Vagina (tissue), 2 donors: Measurements from ENCODE around the gene PRKCE. TPM values are rescaled to one million over a fixed set of nuclear protein-coding genes. Genes with fewer than 3 reads are reported as not detected.

ENCODE experiments used
- DNase-seq, 2 donors: peaks; one replicate each; pipeline ENCODE4 v3.0.0-alpha.2; 2017; ENCODE audit errors: extremely low spot score in 2 of 2
- H3K27ac ChIP-seq: fragments of 200-600 bp; sonication (generic); one replicate; pipeline ENCODE4 v1.5.1; 2019
- H3K27me3 ChIP-seq: fragments of 200-600 bp; sonication (generic); one replicate; pipeline ENCODE4 v1.5.1; 2019
- H3K36me3 ChIP-seq, 2 donors: fragments of 200-600 bp; sonication (generic); one replicate each; pipeline ENCODE4 v1.5.1; 2017 to 2019
- H3K4me1 ChIP-seq: fragments of 200-600 bp; sonication (generic); one replicate; pipeline ENCODE4 v1.5.1; 2019
- H3K4me3 ChIP-seq, 2 donors: fragments of 200-600 bp; sonication (generic); 1 replicate in 1 of 2; 2 replicates in 1 of 2; pipeline ENCODE4 v1.5.1; 2016 to 2019
- H3K9me3 ChIP-seq: fragments of 200-600 bp; sonication (generic); one replicate; pipeline ENCODE4 v1.5.1; 2019
- POLR2A ChIP-seq, 2 donors: fragments of 450-650 bp; IDR thresholded peaks; one replicate each; pipeline ENCODE4 v1.6.1; 2017; ENCODE audit warnings: antibody characterized with exemption in 2 of 2, mild to moderate bottlenecking in 2 of 2, moderate library complexity in 2 of 2
- POLR2AphosphoS5 ChIP-seq, 2 donors: sonication (generic); formaldehyde crosslinking; IDR thresholded peaks; one replicate each; pipeline ENCODE4 v1.9.0; 2017; ENCODE audit warnings: antibody characterized with exemption in 2 of 2, mild to moderate bottlenecking in 2 of 2, low read depth in 1 of 2; ENCODE audit not compliant: insufficient read depth in 1 of 2
- intact Hi-C: fragments of 100-400 bp; cut with DNase I; formaldehyde crosslinking; loops from one replicate; pipeline ENCODE4 v1.15.1; 2023
- total RNA-seq: library from RNA; depleted of rRNA; stranded (reverse); fragments of >200 nt; gene quantifications from one replicate; pipeline ENCODE4 v1.2.3, GENCODE V29; 2016
- TF ChIP-seq, protein P1 (sequence below), 3 experiments: fragments of 450-650 bp in 2 of 3; fragments of 200-600 bp in 1 of 3; sonication (generic) in 1 of 3; IDR thresholded peaks; one replicate each; pipeline ENCODE4 v1.5.1; 2017 to 2019; ENCODE audit warnings: antibody characterized with exemption in 3 of 3, mild to moderate bottlenecking in 2 of 3, moderate library complexity in 2 of 3

PRKCE gene
- total RNA-seq, 1 donor from 2014 or later, result 11.8 TPM

DNA sequence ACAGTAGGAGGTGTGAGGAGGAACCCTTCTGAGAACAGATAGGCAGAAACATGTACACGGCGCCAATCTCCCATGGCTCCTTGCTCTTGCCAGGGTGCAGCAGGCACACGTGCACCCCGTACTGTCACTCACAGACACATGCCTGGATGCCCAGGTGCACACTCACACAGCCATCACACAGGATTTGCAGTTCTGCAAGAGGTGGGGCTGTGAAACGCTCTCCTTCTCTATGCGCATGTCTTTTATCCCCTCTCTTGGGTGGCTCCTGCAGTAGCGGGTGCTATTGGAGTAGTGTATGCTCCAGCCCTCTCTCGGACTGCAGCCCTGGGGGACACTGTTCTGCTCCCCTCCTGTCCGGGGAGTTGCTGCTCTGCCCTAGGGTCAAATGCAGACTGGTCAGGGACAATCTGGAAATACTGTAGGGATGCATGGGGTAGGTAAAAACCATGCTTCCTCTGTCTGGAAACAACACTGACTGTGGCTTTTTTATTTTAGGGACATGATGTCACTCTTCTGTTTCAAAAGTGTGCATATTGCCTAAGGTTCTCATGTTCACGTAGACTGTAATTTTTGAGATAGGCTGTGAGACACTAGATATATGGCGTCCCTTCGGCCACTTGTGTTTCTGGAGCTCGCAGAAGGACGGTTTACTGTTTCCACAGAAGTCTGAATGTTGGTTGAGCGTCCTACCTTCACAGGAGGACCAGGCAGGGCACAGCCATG lies 118.5 kb downstream of the PRKCE start:
- Histone ChIP-seq H3K4me3 (no peak overlapping the region), H3K4me1 (peaks cover 32% of the 10 kb centered on the region), H3K27ac (peak overlapping the region; percentile 36), H3K27me3 (no peaks in the 10 kb centered on the region), H3K36me3 (no peaks in the 10 kb centered on the region), H3K9me3 (no peaks in the 10 kb centered on the region)
- intact Hi-C loops, result loop anchor here (10.0 kb wide), 1 partner anchor 165 kb away; no protein-coding TSS in a partner anchor
- TF ChIP-seq, protein P1, sequence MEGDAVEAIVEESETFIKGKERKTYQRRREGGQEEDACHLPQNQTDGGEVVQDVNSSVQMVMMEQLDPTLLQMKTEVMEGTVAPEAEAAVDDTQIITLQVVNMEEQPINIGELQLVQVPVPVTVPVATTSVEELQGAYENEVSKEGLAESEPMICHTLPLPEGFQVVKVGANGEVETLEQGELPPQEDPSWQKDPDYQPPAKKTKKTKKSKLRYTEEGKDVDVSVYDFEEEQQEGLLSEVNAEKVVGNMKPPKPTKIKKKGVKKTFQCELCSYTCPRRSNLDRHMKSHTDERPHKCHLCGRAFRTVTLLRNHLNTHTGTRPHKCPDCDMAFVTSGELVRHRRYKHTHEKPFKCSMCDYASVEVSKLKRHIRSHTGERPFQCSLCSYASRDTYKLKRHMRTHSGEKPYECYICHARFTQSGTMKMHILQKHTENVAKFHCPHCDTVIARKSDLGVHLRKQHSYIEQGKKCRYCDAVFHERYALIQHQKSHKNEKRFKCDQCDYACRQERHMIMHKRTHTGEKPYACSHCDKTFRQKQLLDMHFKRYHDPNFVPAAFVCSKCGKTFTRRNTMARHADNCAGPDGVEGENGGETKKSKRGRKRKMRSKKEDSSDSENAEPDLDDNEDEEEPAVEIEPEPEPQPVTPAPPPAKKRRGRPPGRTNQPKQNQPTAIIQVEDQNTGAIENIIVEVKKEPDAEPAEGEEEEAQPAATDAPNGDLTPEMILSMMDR (IDR thresholded peaks at IDR 0.05), result no peak
- TF ChIP-seq POLR2A (IDR thresholded peaks at IDR 0.05) (no peak), POLR2AphosphoS5 (IDR thresholded peaks at IDR 0.05; ENCODE audit: insufficient read depth in 1 of 2, low read depth in 1 of 2) (no peak)
- no peak for DNase-seq

GRCh38 chr2:45770811-45771210 lies 119.3 kb downstream of the PRKCE start:
- intact Hi-C loops, result loop anchor here (10.0 kb wide), 1 partner anchor 164 kb away; no protein-coding TSS in a partner anchor
- H3K4me1 ChIP-seq, result peaks cover 25% of the 10 kb centered on the region
- peak overlapping the region; percentile 9 to 32 for H3K4me3 ChIP-seq

DNA sequence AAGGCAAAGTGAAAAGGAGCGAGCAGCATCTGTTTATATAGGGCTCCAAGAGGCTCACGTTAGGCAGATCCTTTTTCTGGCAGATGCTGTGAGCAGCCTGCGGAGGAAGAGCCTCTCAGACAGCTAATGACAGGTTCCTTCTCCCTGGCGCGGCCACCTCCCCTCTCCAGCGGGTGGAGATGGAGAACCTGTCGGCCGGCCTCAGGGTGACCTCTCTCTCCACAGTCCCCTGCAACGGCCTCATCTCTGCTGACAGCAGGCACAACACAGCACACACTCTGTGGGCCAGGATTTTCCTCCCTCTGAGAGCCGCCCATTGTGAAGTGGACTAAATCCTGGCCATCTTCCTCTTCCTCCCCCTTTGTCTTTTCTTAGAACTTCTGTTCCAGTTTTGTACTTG lies 119.8 kb downstream of the PRKCE start:
- H3K27ac ChIP-seq, result peak overlapping the region; percentile 67
- peak overlapping the region; percentile 9 to 32 for H3K4me3 ChIP-seq
- TF ChIP-seq POLR2A (IDR thresholded peaks at IDR 0.05) (no peak), POLR2AphosphoS5 (IDR thresholded peaks at IDR 0.05; ENCODE audit: insufficient read depth in 1 of 2, low read depth in 1 of 2) (peak in 1 of 2 donors; percentile 74)
- TF ChIP-seq, protein P1 (IDR thresholded peaks at IDR 0.05), result no peak
- peaks cover 25% of the 10 kb centered on the region for H3K4me1 ChIP-seq
- no peaks in the 10 kb centered on the region for H3K27me3 ChIP-seq
- no peak for DNase-seq
- H3K36me3 ChIP-seq, result no peaks in the 10 kb centered on the region
- intact Hi-C loops, result loop anchor here (10.0 kb wide), 1 partner anchor 164 kb away; no protein-coding TSS in a partner anchor
- no peaks in the 10 kb centered on the region for H3K9me3 ChIP-seq

More at GRCh38 chr2:45770811-45771210, 119.3 kb downstream of the PRKCE start:
- Histone ChIP-seq H3K36me3 (no peaks in the 10 kb centered on the region), H3K27ac (peak overlapping the region; percentile 67), H3K9me3 (no peaks in the 10 kb centered on the region), H3K27me3 (no peaks in the 10 kb centered on the region)
- TF ChIP-seq, protein P1 (IDR thresholded peaks at IDR 0.05), result no peak
- TF ChIP-seq POLR2A (IDR thresholded peaks at IDR 0.05) (no peak), POLR2AphosphoS5 (IDR thresholded peaks at IDR 0.05; ENCODE audit: insufficient read depth in 1 of 2, low read depth in 1 of 2) (no peak)
- DNase-seq, result no peak

DNA sequence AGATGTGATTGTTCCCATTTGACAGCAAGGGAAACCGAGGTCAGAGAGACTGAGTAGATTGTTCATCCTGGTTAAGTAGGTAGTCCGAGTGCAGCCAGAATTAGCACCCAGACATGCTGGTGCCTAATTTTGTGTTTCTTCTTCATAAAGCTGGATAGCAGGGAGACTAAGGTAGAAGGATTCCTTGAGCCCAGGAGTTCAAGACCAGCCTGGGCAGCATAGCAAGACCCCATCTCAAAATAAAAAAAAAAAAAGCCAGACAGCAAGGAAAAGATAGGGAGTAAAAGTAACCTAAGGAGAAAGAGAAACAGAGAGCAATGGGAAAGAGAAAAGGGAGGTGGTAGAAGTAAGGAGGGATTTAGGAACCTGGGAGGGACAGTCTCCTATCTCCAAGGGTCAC lies 120.6 kb downstream of the PRKCE start:
- intact Hi-C loops, result loop anchor here (10.0 kb wide), 1 partner anchor 163 kb away; no protein-coding TSS in a partner anchor
- peak overlapping the region; percentile 67 for H3K27ac ChIP-seq

More for the DNA sequence above, 120.6 kb downstream of the PRKCE start:
- no peaks in the 10 kb centered on the region for H3K27me3 ChIP-seq
- H3K4me3 ChIP-seq, result no peak overlapping the region
- no peaks in the 10 kb centered on the region for H3K9me3 ChIP-seq
- DNase-seq, result no peak
- no peaks in the 10 kb centered on the region for H3K36me3 ChIP-seq
- peaks cover 24% of the 10 kb centered on the region for H3K4me1 ChIP-seq
- TF ChIP-seq POLR2A (IDR thresholded peaks at IDR 0.05), result no peak
- no peak for TF ChIP-seq POLR2AphosphoS5 (IDR thresholded peaks at IDR 0.05; ENCODE audit: insufficient read depth in 1 of 2, low read depth in 1 of 2)
- TF ChIP-seq, protein P1 (IDR thresholded peaks at IDR 0.05), result no peak
